ENCODE data around the gene C1QTNF4.
"Not testable (repeated sequence)": the region's sequence is repeated elsewhere in the genome, so short reads cannot be mapped to it uniquely, and the experiment has no call there.

Gene C1QTNF4

GRCh38 chr11:47566149-47566698 lies 28.0 kb downstream of the C1QTNF4 start:
- TF ChIP-seq, protein P1, sequence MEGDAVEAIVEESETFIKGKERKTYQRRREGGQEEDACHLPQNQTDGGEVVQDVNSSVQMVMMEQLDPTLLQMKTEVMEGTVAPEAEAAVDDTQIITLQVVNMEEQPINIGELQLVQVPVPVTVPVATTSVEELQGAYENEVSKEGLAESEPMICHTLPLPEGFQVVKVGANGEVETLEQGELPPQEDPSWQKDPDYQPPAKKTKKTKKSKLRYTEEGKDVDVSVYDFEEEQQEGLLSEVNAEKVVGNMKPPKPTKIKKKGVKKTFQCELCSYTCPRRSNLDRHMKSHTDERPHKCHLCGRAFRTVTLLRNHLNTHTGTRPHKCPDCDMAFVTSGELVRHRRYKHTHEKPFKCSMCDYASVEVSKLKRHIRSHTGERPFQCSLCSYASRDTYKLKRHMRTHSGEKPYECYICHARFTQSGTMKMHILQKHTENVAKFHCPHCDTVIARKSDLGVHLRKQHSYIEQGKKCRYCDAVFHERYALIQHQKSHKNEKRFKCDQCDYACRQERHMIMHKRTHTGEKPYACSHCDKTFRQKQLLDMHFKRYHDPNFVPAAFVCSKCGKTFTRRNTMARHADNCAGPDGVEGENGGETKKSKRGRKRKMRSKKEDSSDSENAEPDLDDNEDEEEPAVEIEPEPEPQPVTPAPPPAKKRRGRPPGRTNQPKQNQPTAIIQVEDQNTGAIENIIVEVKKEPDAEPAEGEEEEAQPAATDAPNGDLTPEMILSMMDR (IDR thresholded peaks at IDR 0.05; ENCODE audit: borderline replicate concordance, insufficient read depth, low read depth, low read length), result no peak

DNA sequence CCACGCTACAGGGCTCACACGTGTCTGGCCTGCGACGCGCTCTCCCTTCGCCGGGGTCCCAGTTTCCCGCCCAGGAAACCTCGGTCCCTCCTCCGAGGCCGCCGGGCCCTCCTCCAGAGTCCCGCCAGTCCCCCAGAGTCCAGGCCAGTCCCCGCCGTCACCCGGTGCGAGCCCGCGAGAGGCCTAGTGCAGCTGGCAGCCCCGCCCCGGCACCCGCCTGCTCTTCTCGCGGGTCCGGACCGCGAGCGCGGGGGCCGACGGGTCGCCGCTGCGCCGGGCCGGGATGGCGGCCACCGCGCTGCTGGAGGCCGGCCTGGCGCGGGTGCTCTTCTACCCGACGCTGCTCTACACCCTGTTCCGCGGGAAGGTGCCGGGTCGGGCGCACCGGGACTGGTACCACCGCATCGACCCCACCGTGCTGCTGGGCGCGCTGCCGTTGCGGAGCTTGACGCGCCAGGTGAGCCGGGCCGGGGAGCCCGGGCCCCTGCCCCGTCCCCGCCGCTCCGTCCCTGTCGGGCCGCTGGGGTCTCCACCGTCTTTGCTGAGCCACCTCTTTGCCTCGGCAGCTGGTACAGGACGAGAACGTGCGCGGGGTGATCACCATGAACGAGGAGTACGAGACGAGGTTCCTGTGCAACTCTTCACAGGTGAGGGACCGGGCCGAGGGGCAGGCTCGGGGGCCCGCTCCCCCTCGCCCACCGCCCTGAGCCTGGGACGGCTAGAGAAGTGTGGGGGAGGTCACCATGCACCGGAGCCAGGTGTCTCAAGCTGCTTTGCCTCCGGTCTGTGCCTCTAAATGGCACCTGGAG lies 28.7 kb downstream of the C1QTNF4 start, which contains the start of gene PTPMT1:
PTPMT1 (plus strand) TSS at position 260 of the 809 bp plus-strand sequence; CDS start at position 284, 24 bp downstream.
- peak within 1 kb of the TSS; percentile 94 for H3K4me3 ChIP-seq (ENCODE audit: low read depth, low read length)
- TF ChIP-seq, protein P1 (IDR thresholded peaks at IDR 0.05; ENCODE audit: borderline replicate concordance, insufficient read depth, low read depth, low read length), result no peak

More at GRCh38 chr11:47566149-47566698, 28.0 kb downstream of the C1QTNF4 start:
- peak overlapping the region; percentile 94 for H3K4me3 ChIP-seq (ENCODE audit: low read depth, low read length)

DNA sequence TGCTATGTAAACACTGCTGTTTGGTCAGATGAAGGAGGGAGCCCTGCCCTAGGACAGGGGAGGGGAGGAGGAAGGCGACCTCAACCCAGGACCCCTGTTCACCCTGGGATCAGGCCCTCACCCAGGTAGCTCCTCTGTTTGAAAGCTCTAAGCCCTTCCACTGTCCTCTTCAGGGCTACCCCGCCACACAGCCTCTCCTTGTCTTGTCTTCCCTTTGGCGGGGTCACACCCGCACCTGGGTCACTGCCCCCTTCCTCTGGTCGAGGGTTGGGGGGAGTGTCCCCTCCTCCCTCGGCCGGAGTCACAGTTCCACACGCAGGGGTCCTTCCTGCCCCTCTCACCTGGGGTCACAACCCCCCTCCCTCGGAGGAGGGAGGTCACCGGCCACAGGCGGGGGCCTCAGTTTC lies 29.3 kb downstream of the C1QTNF4 start:
- TF ChIP-seq, protein P1 (IDR thresholded peaks at IDR 0.05; ENCODE audit: borderline replicate concordance, insufficient read depth, low read depth, low read length), result no peak
- peak overlapping the region; percentile 94 for H3K4me3 ChIP-seq (ENCODE audit: low read depth, low read length)

DNA sequence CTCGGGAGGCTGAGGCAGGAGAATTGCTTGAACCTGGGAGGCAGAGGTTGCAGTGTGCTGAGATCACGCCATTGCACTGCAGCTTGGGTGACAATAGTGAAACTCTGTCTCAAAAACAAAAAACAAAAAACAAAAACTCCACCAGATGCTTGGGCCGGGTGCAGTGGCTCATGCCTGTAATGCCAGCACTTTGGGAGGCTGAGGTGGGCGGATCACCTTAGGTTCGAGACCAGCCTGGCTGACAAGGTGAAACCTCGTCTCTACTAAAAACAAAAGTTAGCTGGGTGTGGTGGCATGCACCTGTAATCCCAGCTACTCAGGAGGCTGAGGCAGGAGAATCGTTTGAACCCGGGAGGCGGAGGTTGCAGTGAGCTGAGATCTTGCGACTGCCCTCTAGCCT lies 29.8 kb downstream of the C1QTNF4 start:
- H3K4me3 ChIP-seq (ENCODE audit: low read depth, low read length), result not testable (repeated sequence)

DNA sequence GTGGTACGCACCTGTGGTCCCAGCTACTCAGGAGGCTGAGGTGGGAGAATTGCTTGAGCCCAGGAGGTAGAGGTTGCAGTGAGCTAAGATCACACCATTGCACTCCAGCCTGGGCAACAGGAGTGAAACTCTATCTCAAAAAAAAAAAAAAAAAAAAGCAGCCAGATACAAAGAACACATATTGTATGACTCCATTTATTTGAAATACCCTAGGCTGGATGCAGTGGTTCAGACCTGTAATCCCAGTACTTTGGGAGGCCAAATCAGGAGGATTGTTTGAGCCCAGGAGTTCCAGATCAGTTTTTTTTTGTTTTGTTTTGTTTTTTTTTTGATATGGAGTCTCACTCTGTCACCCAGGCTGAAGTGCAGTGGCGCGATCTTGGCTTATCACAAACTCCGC lies 31.8 kb downstream of the C1QTNF4 start:
- H3K4me3 ChIP-seq (ENCODE audit: low read depth, low read length), result not testable (repeated sequence)

DNA sequence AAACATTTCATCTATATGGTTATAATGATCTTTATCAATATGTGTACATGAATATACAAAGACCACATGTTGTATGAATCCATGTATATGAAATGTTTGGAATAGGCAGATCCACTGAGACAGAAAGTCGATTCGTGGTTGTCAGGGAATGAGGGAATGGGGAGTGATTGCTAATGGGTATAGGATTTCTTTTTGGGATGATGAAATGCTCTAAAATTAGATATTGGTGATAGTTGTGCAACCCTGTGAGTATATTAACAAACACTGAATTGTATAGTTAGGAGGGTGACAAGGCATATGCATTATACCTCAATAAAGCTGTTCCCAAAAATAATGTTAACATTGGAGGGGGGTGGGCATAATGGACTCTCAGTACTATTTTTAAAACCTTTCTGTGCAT lies 33.8 kb downstream of the C1QTNF4 start:
- no peak overlapping the region for H3K4me3 ChIP-seq (ENCODE audit: low read depth, low read length)
- TF ChIP-seq, protein P1 (IDR thresholded peaks at IDR 0.05; ENCODE audit: borderline replicate concordance, insufficient read depth, low read depth, low read length), result no peak

DNA sequence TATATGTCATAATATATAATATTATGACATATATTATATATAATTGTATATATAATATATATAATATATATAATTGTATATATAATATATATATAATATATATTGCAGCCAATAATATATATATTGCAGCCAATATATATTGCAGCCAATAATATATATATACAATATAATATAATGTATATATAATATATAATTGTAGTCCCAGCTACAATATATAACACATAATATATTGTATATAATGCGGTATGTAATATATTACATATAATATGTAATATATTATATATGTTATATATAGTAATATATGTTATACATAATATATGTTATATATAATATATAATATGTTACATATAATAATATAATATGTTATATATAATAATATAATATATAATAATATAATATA lies 35.5 kb downstream of the C1QTNF4 start:
- H3K4me3 ChIP-seq (ENCODE audit: low read depth, low read length), result no peak overlapping the region
- TF ChIP-seq, protein P1 (IDR thresholded peaks at IDR 0.05; ENCODE audit: borderline replicate concordance, insufficient read depth, low read depth, low read length), result no peak

- not testable (repeated sequence) for H3K4me3 ChIP-seq (ENCODE audit: low read depth, low read length)
These were observed 37.2 kb downstream of the C1QTNF4 start for GRCh38 chr11:47557004-47557403.

Measured in GM12875 (cell line).